HG02759 (cell line): Measurements from ENCODE around the gene FCER2.

ENCODE experiments used
- ATAC-seq: cut with Tn5 transposase; IDR thresholded peaks from one replicate; pipeline ENCODE4 v1.9.1; 2021; ENCODE audit warnings: mild to moderate bottlenecking, moderate library complexity; ENCODE audit not compliant: unreplicated experiment

Gene FCER2

DNA sequence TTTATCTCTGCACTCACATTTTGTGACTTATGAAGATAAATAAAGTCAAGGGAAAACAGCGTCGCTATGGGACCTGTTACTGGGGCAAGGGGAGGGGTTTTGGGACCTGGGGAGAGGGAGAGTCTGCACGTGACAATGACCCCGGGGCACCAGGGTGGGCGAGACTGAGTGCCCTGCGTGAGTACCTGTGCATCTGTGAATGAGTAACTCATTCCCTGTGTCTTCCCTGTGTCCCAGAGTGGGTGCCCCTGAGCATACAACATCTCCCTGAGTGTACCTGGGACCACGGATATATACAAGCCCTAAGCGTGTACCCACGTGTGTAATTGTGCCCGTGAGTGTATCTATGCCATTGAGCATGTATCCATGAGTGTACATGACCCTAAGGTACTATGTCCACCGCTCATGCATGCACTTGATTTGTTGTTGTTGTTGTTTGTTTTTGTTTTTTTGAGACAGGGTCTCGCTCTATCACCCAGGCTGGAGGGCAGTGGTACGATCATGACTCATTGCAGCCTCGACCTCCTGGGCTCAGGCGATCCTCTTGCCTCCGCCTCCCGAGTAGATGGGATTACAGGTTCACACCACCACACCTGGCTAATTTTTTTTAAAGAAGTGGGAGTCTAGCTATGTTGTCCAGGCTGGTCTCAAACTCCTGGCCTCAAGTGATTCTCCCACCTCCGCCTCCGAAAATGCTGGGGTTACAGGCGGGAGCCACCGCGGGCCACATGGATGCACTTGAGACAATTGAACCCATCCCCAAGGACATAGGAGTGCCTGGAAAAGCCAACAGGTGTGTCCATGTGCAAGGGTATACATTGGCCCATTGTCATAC is 21.9 kb downstream of the FCER2 start:
- no peak for ATAC-seq

DNA sequence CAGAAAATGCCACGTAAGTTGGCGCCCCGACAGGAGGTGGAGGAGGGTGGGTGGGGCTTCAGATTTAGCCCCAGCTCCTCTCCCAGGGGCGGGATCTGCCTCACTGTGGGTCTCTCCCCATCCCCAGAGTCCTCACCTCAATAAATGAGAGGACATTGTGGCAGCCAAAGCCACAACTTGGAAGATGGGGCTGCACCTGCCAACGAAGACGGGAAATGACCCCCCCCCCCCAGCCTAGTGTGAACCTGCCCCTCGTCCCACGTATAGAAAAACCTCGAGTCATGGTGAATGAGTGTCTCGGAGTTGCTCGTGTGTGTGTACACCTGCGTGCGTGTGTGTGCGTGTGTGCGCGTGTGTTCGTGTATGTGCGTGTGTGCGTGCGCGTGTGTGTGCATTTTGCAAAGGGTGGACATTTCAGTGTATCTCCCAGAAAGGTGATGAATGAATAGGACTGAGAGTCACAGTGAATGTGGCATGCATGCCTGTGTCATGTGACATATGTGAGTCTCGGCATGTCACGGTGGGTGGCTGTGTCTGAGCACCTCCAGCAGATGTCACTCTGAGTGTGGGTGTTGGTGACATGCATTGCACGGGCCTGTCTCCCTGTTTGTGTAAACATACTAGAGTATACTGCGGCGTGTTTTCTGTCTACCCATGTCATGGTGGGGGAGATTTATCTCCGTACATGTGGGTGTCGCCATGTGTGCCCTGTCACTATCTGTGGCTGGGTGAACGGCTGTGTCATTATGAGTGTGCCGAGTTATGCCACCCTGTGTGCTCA is 22.8 kb downstream of the FCER2 start:
- ATAC-seq: peak; percentile 41

DNA sequence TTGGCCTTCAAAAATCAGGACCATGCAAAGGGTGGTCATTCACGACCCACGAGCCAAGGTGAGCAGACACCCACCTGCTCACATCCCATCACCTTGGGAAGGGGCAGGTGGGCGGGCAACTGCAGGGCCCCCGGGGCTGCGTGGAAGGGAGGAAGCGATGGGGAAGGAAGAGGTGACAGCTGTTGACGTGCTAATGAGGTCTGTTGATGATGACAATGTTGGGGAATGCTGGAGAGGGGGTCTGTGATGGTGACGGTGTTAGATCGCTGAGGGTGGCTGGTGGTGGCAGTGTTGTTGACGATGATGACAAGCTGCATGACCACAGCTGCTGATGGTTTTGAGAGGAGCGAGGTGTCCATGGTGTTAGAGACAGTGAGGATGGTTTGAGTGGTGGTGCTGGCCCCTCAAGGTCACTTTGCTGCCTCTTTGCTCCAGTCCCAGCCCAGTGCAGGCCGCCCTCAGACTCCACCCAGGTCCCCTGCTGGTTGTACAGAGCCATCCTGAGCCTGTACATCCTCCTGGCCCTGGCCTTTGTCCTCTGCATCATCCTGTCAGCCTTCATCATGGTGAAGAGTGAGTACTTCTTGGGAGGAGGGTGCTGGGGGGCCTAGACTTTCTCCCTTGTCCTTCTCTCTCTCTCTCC is 24.1 kb downstream of the FCER2 start:
- ATAC-seq: no peak

DNA sequence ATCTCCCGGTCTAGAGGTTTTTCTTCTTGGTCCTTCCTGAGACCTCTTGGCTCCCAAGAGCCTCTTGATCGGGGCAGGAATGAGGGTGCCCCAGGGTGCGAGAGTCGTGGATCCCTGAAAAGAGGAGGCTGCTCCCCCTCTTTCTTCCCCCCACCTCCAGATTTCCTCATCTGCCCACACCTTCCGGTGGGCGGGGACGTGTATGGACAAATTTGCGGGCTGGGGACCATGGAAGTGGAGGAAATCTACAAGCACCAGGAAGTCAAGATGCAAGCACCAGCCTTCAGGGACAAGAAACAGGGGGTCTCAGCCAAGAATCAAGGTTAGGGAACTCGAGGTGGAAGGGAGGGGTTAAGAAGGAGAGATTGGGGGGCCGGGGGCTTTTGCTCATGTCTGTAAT is 25.1 kb downstream of the FCER2 start, which contains the start of gene MCEMP1:
Gene MCEMP1, plus strand, starts transcription at position 237 of the 400 bp plus-strand sequence. Its CDS starts 31 bp downstream, at position 268.
- ATAC-seq: no peak

DNA sequence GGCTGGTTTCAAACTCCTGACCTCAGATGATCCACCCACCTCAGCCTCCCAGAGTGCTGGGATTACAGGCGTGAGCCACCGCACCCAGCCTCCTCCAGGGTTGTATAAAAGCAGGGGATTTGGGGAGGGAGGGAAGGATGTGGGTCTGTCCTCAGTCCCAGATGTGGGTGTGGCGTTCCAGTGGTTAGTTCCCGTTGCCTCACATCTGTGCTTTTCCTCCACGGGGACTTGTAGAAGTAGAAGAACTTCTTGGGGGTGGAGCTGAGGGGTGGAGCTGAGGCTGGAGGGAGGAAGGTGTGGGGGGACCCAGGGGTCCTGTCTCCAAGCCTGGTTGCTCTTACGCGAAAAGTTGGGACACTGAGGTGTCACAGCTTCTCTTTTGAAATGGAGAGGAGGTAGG is 25.6 kb downstream of the FCER2 start:
- ATAC-seq: no peak

DNA sequence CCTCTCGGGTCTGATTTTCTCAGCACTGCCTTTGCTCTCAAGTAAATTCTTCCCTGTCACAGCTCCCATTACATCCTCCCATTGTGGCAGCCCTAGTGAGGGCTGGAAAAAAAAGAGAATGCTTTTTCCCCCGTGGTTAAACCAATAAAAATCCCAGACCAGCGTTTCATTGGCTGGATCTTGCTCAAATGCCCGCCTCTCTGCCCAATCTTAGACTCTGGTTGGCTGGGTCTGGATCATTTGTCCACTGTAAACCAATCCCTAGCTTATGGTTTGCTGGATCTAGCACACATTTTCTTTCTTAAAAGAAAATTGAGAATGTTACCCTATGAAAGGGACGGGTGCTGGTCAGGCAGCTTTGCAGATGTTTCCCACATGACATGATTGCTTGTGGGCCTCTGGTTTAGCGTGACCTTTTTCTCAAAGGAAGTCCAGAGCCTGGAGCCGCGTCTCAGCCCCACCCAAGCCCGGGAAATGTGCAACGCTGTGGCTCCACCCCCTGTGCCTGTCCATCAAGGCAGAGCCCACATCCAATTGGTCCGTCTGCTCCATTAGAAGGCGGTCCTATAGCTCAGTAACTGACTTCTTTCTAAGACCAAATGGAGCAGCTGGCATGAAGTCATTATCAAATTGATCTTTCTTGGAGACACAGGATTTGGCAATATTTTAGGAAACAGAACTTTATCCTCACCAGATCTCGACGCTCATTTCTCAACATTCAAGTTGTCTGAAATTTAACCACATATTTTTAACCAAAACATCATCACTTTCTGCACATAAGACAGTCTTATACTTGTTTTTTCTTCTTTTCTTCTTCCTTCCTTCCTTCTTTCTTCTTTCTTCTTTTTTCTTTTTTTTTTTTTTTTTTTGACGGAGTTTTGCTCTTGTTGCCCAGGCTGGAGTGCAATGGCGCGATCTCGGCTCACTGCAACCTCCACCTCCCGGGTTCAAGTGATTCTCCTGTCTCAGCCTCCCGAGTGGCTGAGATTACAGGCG is 27.6 kb downstream of the FCER2 start:
- no peak for ATAC-seq

DNA sequence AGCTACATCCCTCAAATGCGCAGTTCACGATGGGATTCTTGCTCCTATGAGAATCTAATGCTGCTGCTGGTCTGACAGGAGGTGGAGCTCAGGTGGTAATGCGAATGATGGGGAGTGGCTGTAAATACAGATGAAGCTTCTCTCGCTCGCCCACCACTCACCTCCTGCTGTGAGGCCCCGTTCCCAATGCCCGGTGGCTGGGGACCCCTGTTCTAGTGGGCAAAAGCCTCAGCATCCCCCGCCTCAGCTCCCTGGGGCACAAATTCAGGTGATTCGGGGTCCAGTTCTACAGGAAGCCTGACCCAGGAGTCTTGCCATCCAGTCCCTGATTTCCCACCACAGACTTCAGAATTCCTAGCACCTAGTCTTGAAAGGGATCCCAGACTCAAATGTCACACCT is 29.4 kb downstream of the FCER2 start:
- no peak for ATAC-seq

DNA sequence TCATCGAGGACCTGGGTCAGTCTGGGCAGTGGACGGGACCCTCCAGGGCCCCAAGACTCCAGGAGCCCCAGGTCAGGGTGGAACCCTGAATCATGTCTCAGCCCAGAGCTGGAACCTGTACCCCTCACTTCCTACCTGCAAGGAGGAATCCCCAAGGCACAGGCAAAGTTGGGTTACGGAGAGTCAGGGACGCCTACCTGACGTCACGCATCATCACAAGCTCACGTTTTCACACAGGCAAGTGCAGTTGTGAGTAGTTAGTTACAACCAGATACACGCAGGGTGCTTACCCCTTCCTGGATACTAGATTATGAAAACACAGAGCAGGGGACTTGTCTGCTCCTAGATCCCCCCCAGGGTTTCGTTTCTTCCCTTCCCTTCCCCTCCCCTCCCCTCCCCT is 31.1 kb downstream of the FCER2 start:
- ATAC-seq: no peak

DNA sequence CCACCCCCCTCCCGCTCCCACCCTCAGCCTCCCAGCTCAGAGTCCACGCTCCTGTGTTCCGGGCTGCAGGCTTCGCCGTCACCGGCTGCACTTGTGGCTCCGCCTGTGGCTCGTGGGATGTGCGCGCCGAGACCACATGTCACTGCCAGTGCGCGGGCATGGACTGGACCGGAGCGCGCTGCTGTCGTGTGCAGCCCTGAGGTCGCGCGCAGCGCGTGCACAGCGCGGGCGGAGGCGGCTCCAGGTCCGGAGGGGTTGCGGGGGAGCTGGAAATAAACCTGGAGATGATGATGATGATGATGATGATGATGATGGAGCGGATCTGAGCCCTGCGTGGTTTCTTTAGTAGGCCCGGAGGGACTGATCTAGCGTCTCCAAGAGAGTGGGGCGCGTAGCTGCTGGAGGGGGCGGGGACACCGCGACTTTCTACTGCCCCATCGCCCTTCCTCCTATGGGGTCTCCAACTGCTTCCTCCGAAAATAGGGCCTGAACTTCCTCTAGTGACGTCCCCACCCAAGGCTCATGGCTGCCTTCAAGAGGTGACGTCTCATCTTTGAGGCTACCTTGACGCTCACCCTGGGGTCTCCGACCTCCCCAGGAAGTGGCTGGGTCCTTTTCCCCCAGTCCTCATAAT is 31.7 kb downstream of the FCER2 start:
- ATAC-seq: no peak

DNA sequence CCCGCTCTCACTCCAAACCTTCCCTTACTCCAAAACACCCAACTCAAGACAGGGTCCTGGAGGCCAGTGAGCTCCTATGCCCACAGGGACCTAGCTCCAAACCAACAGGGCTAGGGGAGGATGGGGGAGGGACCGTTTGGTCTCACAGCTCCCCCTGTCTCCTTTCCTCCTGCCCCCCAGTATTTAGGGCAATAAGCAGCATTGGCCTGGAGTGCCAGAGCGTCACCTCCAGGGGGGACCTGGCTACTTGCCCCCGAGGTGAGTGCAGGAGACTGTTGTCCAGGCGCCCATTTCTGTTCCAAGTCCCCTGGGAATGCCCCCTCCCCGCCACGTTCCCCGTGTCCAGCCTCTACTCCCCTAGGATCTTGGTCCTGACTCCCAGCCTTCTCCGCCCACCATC is 32.3 kb downstream of the FCER2 start:
- no peak for ATAC-seq

DNA sequence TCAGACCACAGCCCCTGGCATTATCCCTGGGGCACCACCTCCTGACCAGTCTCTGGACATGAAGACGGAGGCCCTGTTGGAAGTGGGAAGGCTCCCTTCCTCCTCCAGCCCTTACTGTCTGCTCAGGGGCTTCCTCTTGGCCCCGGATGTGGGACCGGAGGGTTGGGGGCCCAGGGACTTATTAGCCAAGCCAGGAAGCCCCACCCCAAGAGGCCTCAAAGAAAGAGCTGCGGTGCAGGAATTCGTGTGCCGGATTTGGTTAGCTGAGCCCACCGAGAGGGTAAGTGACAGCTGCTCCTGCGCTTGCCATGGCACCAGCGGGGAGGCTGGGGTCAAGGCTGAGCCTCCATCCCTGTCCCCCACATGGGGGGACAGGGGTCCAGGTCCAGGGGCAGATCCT is 33.1 kb downstream of the FCER2 start, which contains the start of gene RETN:
Gene RETN, plus strand, starts transcription at position 208 of the 400 bp plus-strand sequence. CDS start 278 bp downstream, outside the sequence.
- no peak for ATAC-seq

DNA sequence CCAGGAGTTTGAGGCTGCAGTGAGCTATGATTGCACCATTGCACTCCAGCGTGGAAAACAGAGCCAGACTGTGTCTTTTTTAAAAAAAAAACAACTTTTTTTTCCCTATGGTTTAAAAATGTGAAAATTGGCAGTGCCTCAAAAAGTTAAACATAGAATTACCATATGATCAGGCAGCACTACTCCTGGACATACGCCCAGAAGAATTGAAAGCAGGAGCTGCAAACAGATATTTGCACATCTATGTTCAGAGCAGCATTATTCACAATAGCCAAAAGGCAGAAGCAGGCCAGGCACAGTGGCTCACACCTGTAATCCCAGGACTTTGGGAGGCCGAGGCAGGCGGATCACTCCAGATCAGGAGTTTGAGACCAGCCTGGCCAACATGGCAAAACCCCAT is 36.9 kb downstream of the FCER2 start:
- ATAC-seq: no peak

DNA sequence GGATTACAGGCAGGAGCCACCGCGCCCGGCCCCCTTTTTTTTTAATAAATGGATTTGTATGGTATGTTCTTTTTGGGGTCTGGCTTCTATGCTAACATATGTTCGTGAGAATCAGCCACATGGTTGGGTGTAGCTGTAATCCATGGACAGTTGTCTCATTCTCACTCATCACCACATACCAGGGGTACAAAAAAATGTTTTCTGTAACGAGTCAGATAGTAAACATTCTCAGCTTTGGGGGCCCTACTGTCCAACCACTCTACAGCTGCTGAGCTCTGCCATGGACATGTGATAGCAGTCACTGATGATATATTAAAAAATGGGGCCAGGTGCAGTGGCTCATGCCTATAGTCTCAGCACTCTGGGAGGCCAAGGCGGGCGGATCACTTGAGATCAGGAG is 38.2 kb downstream of the FCER2 start:
- ATAC-seq: no peak

DNA sequence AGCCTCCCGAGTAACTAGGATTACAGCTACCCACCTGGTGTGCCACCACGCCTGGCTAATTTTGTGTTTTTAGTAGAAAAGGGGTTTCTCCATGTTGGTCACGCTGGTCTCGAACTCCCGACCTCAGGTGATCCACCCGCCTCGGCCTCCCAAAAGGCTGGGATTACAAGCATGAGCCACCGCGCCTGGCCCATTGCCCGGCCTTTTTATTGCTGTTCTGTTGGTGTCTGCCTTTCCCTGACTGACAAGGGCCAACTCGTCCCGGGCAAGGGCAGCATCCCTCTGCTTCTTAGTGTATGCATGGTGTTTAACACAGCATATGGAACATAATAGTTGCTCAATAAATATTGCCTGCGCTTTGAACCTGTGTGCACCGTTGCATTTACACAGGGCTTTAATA is 39.3 kb downstream of the FCER2 start:
- ATAC-seq: no peak

DNA sequence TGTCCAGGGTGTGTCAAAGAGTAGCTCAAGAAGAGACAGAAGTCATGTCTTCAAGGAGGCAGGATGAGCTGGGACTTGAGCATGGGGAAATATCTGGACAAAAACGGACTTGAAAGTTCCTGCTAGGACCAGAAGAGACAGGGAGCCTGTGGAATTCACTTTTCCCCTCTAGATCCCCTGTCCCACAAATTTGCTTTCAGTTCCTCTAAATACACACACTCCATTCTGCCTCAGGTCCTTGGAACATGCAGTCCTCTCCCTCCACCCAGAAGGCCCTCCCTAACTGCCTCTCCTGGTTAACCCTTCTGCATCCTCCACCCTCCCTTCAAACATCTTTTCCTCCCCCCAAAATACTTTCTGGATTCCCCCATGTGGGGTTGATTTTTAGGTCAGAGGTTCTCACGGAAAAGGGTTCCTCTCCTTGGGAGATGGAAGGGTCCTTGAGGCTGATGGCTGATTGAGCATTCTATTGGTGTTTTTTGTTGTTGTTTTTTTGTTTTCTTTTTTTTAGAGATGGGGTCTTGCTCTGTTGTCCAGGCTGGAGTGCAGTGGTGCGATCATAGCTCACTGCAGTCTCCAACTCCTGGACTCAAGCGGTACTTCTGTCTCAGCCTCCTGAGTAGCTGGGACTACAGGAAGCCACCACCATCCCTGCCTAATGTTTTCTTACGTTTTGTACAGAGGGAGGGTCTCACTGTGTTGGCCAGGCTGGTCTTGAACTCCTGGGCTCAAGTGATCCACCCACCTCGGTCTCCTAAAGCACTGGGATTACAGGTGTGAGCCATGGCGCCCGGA is 40.0 kb downstream of the FCER2 start:
- ATAC-seq: no peak

DNA sequence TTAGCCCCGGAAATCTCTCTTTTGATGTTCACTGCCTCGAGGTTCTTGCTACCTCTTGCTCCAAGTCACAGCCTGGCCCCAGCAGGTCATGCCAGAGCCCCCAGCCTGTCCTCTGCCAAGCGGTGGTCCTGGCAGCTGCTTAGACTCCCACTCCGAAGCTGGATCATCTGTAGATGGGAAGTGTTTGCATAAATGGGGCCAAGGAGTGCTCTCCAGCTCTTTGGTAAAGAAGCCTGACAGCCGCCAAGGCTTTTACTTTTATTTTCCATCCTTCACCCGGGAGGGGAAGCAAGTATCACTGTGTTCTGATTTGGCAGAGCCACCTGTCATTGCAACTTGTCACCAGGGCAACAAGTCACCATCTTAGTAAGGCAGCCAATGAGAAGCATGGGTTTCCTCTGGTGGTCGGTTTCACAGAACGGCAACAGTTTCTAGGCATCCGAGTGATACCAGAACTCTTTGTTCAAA is 43.7 kb downstream of the FCER2 start:
- ATAC-seq: peak; percentile 66

DNA sequence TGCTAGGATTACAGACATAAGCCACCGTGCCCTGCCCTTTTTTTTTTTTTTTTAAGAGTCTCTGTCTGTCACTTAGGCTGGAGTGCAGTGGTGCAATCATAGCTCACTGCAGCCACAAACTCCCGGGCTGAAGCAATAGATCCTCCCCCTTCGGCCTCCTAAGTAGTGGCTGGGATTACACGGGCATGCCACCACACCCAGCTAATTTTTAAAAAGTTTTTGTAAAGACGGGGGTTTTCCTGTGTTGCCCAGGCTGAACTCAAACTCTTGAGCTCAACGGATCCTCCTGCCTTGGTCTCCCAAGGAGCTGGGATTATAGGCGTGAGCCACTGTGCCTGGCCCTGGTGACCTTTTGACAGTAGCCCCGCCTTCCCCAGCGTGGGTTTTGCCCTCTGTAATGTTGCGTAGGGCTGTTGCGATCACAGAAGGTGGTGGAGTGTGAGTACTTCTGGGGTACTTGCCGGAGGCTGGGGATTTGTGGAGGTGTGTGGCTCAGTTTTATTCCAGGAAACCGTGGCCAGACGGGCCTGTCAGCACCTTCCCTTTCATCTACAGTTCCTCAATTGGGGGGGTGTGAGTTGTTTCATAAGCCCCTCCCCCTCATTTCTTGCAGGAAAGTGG is 44.7 kb downstream of the FCER2 start:
- ATAC-seq: no peak

DNA sequence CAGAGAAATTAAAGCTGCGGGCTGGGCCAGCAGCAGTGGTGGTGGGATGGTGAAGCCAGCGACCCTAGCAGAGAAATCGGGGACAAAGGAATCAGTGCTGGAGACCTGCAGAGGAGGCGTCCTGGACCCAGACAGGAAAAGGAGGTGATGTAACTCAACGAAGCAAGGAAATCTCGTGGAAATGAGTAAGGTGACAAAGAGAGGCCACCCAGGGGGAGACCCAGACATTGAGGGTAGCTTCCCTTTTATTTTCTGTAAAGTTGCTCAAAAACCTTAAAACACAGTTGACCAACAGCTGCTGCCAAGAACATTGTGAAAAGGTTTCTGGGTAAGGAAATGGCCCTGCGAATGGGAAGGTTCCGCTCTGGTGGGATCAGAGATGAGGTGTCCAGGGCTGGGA is 46.4 kb downstream of the FCER2 start:
- ATAC-seq: no peak
